SH-SY5Y (cell line): Measurements from ENCODE around the gene NRIP3.

Experiments
- GATA2 ChIP-seq: IDR thresholded peaks from 2 replicates; pipeline ENCODE4 v1.6.1; 2011; ENCODE audit warnings: mild to moderate bottlenecking, low read depth, low read length
- GATA3 ChIP-seq: IDR thresholded peaks from 2 replicates; pipeline ENCODE4 v1.6.1; 2011; ENCODE audit warnings: low read depth, mild to moderate bottlenecking, low read length, moderate library complexity

GRCh38 chr11:8989453-8989852, 14.3 kb downstream of the NRIP3 start:
- no peak for TF ChIP-seq GATA2
- TF ChIP-seq GATA3, result no peak
